Measurements from ENCODE around the gene TSPAN4.
A peak's percentile ranks its signal among the peaks of the same experiment; 100 is the strongest.

The TSPAN4 gene

DNA sequence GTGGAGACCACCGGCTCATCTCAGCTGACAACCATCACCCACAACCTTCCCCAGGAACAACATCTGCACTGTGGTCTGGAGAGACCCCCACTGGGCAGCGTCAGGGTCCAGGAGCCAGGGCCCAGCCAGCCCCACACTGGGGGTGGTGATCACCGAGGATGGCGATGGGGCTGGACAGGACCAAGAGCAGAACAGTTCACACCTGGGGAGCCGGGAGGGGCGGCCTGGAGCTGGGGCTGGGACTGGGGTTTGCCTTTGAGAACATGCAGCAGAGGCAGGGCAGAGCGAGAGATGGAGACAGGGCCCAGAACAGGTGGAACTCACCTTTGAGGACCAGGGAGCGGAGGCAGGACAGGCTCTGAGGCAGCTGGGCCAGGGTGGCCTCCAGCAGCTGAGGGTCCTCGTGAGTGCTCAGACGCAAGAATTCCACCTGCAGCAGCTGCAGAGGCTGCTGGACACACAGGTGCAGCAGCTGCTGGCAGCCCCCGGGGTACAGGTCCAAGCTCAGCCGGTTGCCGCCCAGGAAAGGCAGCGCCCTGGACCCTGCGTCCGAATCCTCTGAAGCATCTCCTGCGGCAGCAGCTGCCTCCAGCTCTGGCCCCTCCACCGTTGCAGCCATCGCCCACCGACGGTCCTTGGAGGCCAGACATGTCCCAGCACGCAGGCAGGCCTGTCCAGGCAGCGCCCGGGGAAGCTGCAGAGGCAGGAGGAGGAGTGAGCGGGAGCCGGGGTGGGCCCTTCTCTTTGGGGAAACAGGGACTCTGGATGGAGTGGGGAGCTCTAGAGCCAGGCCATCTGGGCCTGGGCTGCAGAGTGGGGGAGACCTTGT is 38.7 kb upstream of the TSPAN4 start:
- no peak for FAIRE-seq
- no peak for DNase-seq (ENCODE audit: extremely low spot score, insufficient read length, low read depth)

DNA sequence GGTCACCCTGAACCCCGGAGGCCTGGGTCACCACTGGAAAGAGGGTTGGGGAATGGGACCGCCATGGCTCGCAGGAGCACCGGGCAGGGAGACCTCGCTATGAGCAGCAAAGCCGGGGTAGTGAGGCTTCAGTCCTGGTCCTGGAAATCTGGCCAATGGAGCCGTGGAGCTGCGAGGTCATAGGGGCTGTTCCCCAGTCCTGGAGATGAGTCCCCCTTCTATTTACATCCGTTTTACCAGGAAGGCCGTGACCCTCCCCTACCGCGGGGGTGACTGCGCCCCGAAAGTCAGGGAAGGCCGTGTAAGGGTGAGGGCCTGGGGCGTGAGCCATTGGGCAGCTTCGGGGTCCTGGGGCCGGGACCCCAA is 38.1 kb upstream of the TSPAN4 start:
- FAIRE-seq: no peak
- DNase-seq (ENCODE audit: extremely low spot score, insufficient read length, low read depth): no peak

DNA sequence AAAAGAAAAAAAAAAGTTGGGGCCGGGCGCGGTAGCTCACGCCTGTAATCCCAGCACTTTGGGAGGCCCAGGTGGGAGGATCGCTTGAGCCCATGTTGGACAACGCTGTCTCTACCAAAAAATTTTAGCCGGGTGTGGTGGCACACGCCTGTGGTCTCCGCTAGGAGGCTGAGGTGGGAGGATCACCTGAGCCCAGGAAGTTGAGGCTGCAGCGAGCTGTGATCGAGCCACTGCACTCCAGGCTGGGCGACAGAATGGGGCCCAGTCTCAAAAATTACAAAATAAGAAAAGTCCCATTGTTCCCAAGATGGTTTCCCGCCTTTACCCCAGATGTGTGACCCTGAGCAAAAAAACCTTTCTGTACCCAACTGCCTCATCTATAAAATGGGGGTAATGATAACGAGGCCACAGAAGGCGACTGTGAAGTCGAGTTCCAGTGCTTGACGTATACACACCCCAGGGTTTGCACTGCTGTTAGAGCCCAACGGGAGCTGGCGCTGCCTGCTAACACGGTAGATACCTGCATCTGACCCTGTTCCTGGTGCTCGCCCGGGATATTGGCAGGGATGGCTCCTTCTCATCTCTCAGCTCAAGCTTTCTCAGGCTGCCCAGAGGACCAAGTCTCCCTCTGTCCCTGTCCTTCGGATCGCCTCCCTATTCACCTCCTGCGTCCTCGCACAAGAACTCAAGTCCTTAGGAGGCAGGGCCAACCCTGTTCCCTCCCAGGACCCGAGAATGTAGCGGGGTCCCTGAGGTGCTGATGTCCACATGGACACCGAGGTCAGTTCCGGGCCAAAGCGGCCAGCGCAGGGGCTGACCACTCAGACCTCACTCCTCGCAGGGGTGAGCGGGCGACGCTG is 34.0 kb upstream of the TSPAN4 start:
- DNase-seq (ENCODE audit: extremely low spot score, insufficient read length, low read depth) (no peak), FAIRE-seq (peak; percentile 55)

GRCh38 chr11:809287-810039 is 33.2 kb upstream of the TSPAN4 start, which contains the start of gene RPLP2:
Gene RPLP2, plus strand, starts transcription at chr11:809967. Its CDS starts 268 bp downstream, at chr11:810235.
- peak; percentile 92 for DNase-seq (ENCODE audit: extremely low spot score, insufficient read length, low read depth)
- FAIRE-seq: peak; percentile 95

DNA sequence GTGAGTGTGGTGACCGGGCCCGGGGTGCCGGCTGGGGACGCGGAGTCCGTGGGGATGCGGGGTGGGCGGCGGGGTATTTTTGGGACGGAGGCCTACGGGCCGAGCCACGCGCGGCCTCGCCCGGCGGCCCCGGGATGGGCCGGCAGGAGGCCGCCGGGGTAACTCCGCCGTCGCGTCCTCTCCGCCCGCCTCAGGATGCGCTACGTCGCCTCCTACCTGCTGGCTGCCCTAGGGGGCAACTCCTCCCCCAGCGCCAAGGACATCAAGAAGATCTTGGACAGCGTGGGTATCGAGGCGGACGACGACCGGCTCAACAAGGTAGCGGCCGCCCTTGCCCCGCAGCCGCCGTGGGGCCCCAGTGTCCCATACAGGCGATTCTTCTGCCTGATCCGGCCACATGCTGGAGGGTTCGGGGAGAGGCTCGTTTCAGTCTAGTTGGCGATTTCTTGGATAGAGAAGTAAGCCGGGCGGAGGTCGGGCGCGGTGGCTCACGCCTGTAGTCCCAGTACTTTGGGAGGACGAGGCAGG is 32.5 kb upstream of the TSPAN4 start:
- DNase-seq (ENCODE audit: extremely low spot score, insufficient read length, low read depth) (no peak), FAIRE-seq (no peak)

GRCh38 chr11:811446-812245 is 31.0 kb upstream of the TSPAN4 start:
- DNase-seq (ENCODE audit: extremely low spot score, insufficient read length, low read depth) (no peak), FAIRE-seq (no peak)

- no peak for FAIRE-seq
- DNase-seq (ENCODE audit: extremely low spot score, insufficient read length, low read depth): no peak
These were observed 30.3 kb upstream of the TSPAN4 start for GRCh38 chr11:812390-812789.

DNA sequence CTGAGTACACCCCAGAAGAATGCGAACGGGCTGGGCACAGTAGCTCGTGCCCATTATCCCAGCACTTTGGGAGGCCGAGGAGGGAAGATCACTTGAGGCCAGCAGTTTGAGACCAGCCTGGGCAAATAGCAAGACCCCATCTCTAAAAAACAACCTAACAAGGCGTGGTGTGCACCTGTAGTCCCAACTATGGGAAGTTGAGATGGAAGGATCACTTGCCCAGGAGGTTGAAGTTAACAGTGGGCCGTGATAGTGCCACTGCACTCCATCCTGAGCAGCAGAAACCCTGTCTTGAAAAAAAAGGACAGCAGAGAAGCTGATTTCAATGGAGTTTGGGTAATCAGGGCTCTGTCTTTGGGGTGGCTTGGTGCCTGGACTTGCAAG is 29.6 kb upstream of the TSPAN4 start:
- DNase-seq (ENCODE audit: extremely low spot score, insufficient read length, low read depth) (no peak), FAIRE-seq (no peak)

DNA sequence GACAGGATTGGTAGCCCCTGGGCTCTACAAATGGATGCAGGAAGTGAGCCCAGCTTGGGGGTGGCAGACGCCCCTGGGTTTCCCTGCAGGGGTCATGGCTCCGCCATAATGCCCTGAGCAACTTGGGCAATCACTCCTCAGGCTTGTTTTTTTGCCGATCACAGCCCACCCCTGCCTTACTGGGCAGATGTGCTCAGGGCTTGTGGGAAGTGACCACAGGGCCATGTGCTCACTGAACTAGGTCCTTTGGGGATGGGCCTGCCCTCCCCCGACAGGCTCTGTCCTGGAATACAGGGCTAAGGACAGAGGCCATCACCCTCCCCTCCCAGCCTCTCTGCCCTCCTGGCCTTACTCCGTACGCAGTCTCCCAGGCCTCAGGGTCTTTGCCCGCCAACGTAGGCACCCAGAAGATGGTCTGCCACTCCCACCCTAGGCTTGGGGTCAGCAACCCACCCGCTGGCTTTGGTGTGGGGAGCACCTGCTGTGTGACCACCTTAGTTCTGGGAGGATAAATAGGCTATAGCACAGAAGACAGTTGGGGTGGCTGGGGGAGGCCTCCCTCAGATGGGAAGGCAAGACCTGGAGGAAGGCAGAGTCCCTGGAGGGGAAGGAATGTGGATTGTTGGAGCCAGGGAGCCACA is 29.1 kb upstream of the TSPAN4 start:
- no peak for FAIRE-seq
- no peak for DNase-seq (ENCODE audit: extremely low spot score, insufficient read length, low read depth)

- no peak for FAIRE-seq
These were observed 26.8 kb upstream of the TSPAN4 start for GRCh38 chr11:815675-816432.

DNA sequence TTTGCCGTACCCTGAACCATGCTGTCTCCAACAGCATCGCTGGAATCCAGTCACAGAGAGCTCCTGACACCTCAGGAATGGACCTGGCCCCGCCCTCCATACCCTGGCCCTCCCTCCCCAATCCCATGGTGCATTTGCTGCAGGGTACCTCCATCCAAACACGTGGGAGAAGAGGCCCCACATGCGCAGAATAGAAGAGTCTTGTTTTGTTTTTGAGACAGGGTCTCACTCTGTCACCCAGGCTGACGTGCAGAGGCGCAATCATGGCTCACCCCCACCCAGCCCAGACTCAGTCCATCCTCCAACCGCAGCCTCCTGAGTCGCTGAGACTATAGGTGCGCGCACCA is 26.2 kb upstream of the TSPAN4 start:
- FAIRE-seq (no peak), DNase-seq (ENCODE audit: extremely low spot score, insufficient read length, low read depth) (no peak)

More at GRCh38 chr11:815675-816432, 26.8 kb upstream of the TSPAN4 start:
- DNase-seq (ENCODE audit: extremely low spot score, insufficient read length, low read depth): no peak

DNA sequence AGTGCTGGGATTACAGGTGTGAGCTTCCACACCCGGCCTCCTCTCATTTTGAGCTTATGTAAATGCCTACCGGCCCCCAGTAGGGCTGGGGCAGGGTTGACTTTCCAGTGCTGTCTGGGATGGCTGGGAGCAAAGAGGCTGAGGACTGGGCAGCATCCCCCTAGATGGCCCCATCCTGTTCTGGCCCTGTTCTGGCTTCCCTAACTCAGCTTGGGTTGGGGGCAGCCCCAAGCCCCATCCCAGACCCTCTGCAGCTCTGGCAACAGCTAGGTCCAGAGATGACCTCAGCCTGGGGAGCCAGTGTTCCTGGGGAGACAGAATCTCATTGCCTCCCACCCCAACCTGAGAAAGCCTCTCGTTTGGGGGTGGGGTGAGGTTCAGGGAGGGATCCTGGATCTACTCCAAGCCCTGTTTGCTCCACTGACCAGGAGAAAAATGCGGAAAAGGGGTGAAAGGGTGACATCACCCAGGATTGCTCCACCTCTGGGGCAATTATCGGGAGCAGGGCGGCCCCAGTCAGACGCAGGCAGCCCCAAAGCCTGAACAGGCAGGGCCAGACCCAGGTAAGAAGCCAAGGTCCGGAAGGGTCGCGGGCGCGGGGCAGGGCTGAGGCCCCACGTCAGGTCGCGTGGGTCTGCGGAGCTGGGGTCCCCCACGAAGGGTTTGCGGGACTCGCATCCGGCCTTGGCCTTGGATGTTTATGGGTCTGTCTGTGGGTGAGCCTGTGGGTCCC is 24.1 kb upstream of the TSPAN4 start, which contains the start of gene PNPLA2:
Gene PNPLA2 (plus strand): TSS at position 519 of the 733 bp plus-strand sequence. CDS start 805 bp downstream, outside the sequence.
- DNase-seq (ENCODE audit: extremely low spot score, insufficient read length, low read depth) (no peak), FAIRE-seq (no peak)

DNA sequence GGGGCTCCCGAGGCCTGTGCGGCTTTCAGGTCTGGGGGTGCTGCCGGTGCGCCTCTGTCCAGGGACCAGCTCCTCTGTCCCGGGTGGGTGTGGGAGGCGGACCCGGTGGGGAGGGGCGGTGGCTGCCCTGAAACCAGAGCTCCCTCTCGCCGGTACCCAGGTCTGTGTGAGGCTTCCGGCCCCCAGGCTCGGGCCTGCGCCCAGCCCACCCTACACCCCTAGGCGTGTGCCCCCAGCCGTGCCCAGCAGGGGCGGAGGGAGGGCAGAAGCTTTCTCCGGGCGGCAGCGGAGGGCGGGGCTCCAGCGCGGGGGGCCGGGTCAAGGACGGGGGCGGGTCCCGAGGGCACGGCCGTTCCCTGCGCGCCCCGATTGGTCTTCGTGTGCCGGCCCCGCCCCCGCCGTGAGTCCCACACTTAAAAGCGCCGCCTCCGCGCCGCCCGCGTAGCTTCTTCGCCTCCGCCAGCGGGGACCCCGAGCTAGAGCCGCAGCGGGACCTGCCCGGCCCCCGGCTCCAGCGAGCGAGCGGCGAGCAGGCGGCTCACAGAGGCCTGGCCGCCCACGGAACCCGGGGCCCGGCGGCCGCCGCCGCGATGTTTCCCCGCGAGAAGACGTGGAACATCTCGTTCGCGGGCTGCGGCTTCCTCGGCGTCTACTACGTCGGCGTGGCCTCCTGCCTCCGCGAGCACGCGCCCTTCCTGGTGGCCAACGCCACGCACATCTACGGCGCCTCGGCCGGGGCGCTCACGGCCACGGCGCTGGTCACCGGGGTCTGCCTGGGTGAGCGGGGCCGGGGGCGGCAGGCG is 23.3 kb upstream of the TSPAN4 start:
- peak; percentile 80 for FAIRE-seq
- DNase-seq (ENCODE audit: extremely low spot score, insufficient read length, low read depth): no peak

- FAIRE-seq (peak; percentile 82), DNase-seq (ENCODE audit: extremely low spot score, insufficient read length, low read depth) (no peak)
These were observed 22.6 kb upstream of the TSPAN4 start for GRCh38 chr11:819943-820649.

DNA sequence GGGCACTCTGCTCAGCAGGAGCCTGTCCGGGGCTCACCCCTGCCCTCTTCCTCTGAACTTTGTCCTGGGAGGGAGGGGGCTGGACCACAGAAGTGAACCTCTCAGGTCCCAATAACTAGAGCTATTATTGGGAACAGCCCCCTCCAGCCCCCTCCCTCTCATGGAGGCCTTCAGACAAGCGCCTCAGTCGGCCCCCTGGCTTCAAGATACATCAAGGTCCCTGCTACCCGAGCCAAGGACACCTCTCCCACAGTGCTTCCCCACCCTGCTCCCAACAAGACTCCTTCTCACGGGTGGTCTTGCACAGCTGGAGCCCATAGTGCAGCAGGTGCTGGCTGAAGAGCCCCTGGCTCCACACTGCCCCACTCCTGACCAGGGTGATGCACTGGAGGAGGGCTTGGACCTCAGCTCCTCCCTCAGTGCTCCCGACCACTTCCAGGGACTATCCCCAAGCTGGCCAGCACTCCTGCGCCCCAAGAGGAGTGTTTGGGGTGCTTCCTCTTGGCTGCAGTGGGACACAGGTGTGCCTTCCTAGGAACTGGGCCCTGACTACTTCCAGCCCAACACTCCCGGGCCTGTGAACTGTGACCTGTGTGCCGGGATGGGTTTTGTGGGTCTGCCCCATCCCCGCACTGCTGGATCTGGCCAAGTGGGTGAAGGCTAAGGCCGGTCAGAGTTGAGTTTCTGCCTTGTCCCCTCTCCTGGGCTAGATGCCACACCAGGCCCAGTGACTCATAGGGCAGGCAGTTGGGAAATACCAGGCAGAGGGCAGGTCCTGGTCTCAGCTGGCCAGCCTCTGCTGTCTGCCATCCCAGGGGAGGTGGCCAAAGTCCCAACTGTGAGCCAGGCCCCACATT is 21.8 kb upstream of the TSPAN4 start:
- FAIRE-seq (no peak), DNase-seq (ENCODE audit: extremely low spot score, insufficient read length, low read depth) (no peak)

Measured in GM18507 (cell line).